HEK293T (cell line): ENCODE data around the gene CDRT15.

ENCODE experiments used
- ARNT ChIP-seq: fragments of 450-650 bp; IDR thresholded peaks from 2 replicates; pipeline ENCODE4 v1.6.1; 2017; ENCODE audit warnings: mild to moderate bottlenecking
- BHLHE40 ChIP-seq: fragments of 450-650 bp; IDR thresholded peaks from 2 replicates; pipeline ENCODE4 v1.6.1; 2016; ENCODE audit warnings: mild to moderate bottlenecking, moderate library complexity, borderline replicate concordance
- ELF4 ChIP-seq: fragments of 450-650 bp; IDR thresholded peaks from 2 replicates; pipeline ENCODE4 v1.6.1; 2017; ENCODE audit warnings: antibody characterized with exemption
- FOXA1 ChIP-seq: fragments of 450-650 bp; IDR thresholded peaks from 2 replicates; pipeline ENCODE4 v1.6.1; 2016; ENCODE audit warnings: mild to moderate bottlenecking
- FOXK2 ChIP-seq: fragments of 450-650 bp; IDR thresholded peaks from 2 replicates; pipeline ENCODE4 v1.6.1; 2016; ENCODE audit warnings: mild to moderate bottlenecking
- FOXM1 ChIP-seq: fragments of 450-650 bp; IDR thresholded peaks from 2 replicates; pipeline ENCODE4 v1.6.1; 2017; ENCODE audit warnings: mild to moderate bottlenecking, borderline replicate concordance
- HDGF ChIP-seq: fragments of 450-650 bp; IDR thresholded peaks from 2 replicates; pipeline ENCODE4 v1.6.1; 2017; ENCODE audit warnings: antibody characterized with exemption, borderline replicate concordance
- L3MBTL2 ChIP-seq: fragments of 450-650 bp; conservative IDR thresholded peaks from 2 replicates; pipeline ENCODE4 v1.6.1; 2016; ENCODE audit warnings: mild to moderate bottlenecking
- LEF1 ChIP-seq: fragments of 450-650 bp; IDR thresholded peaks from 2 replicates; pipeline ENCODE4 v1.6.1; 2017; ENCODE audit warnings: mild to moderate bottlenecking, borderline replicate concordance
- NFRKB ChIP-seq: fragments of 450-650 bp; IDR thresholded peaks from 2 replicates; pipeline ENCODE4 v1.6.1; 2016; ENCODE audit warnings: mild to moderate bottlenecking, moderate library complexity
- SP1 ChIP-seq: fragments of 450-650 bp; IDR thresholded peaks from 2 replicates; pipeline ENCODE4 v1.6.1; 2017
- SUZ12 ChIP-seq: fragments of 450-650 bp; IDR thresholded peaks from 2 replicates; pipeline ENCODE4 v1.6.1; 2016; ENCODE audit warnings: mild to moderate bottlenecking
- TARDBP ChIP-seq: fragments of 450-650 bp; IDR thresholded peaks from 2 replicates; pipeline ENCODE4 v1.6.1; 2016

- TF ChIP-seq SP1 (no peak), ARNT (no peak), SUZ12 (no peak), BHLHE40 (no peak), FOXM1 (no peak), TARDBP (no peak), HDGF (no peak), ELF4 (no peak), LEF1 (no peak), FOXK2 (no peak), FOXA1 (no peak), L3MBTL2 (no peak), NFRKB (no peak)
Observed at GRCh38 chr17:14270508-14270907, 33.8 kb upstream of the CDRT15 start.
